Nephron (organoid): ENCODE results near the gene FOLR2.
"Not testable (repeated sequence)": the region's sequence is repeated elsewhere in the genome, so short reads cannot be mapped to it uniquely, and the experiment has no call there.

Experiments used
- H3K27ac Mint-ChIP-seq, 3 experiments: 2 replicates each; pipeline ENCODE4 v1.8.0; 2020; ENCODE audit warnings: mixed read lengths in 3 of 3, mild to moderate bottlenecking in 2 of 3, moderate library complexity in 1 of 3
- H3K27me3 Mint-ChIP-seq: 2 replicates; pipeline ENCODE4 v1.8.0; 2021; ENCODE audit warnings: low read depth, mild to moderate bottlenecking, moderate library complexity, mixed read lengths
- H3K36me3 Mint-ChIP-seq: 2 replicates; pipeline ENCODE4 v1.8.0; 2020; ENCODE audit warnings: low read depth, mixed read lengths
- H3K4me1 Mint-ChIP-seq: 2 replicates; pipeline ENCODE4 v1.8.0; 2020; ENCODE audit warnings: mixed read lengths
- H3K4me3 Mint-ChIP-seq, 3 experiments: 2 replicates each; pipeline ENCODE4 v1.8.0; 2020; ENCODE audit warnings: mild to moderate bottlenecking in 3 of 3, mixed read lengths in 3 of 3, moderate library complexity in 2 of 3
- H3K9me3 Mint-ChIP-seq: 2 replicates; pipeline ENCODE4 v1.8.0; 2020; ENCODE audit warnings: mixed read lengths
- CTCF ChIP-seq, 3 experiments: fragments of 200-600 bp; sonication (generic); IDR thresholded peaks; one replicate each; pipeline ENCODE4 v1.5.0; 2021; ENCODE audit warnings: antibody characterized with exemption in 3 of 3; ENCODE audit not compliant: unreplicated experiment in 3 of 3

Gene FOLR2

GRCh38 chr11:72190631-72191071 is 25.9 kb upstream of the FOLR2 start:
- no peak for TF ChIP-seq CTCF (IDR thresholded peaks at IDR 0.05; ENCODE audit: unreplicated experiment in 3 of 3)
- Mint-ChIP-seq H3K4me1 (peaks cover 36% of the 10 kb centered on the region), H3K27me3 (peaks cover 3% of the 10 kb centered on the region), H3K36me3 (no peaks in the 10 kb centered on the region), H3K4me3 (no peak overlapping the region), H3K27ac (peak overlapping the region; percentile 44 to 78 (median 57)), H3K9me3 (no peaks in the 10 kb centered on the region)

- H3K4me3 Mint-ChIP-seq: peak within 1 kb of the TSS in 2 of 3 experiments; percentile 18 to 36
- H3K27me3 Mint-ChIP-seq: peaks cover 3% of the 10 kb centered on the region
- H3K27ac Mint-ChIP-seq: peak within 1 kb of the TSS; percentile 63 to 78 (median 71)
- no peak for TF ChIP-seq CTCF (IDR thresholded peaks at IDR 0.05; ENCODE audit: unreplicated experiment in 3 of 3)
- no peaks in the 10 kb centered on the region for H3K9me3 Mint-ChIP-seq
- peaks cover 36% of the 10 kb centered on the region for H3K4me1 Mint-ChIP-seq
- no peaks in the 10 kb centered on the region for H3K36me3 Mint-ChIP-seq
Observed at GRCh38 chr11:72191961-72192381, 24.6 kb upstream of the FOLR2 start, which contains the start of gene FOLR1. Gene FOLR1, plus strand, starts transcription at chr11:72192140. Its CDS starts 34 bp downstream, at chr11:72192174.

GRCh38 chr11:72195518-72196270 is 20.9 kb upstream of the FOLR2 start:
- H3K4me3 Mint-ChIP-seq: no peak overlapping the region
- H3K9me3 Mint-ChIP-seq: no peaks in the 10 kb centered on the region
- no peak for TF ChIP-seq CTCF (IDR thresholded peaks at IDR 0.05; ENCODE audit: unreplicated experiment in 3 of 3)
- H3K27me3 Mint-ChIP-seq: no peaks in the 10 kb centered on the region
- peak overlapping the region in 1 of 3 experiments; percentile 20 for H3K27ac Mint-ChIP-seq
- no peaks in the 10 kb centered on the region for H3K36me3 Mint-ChIP-seq
- peaks cover 15% of the 10 kb centered on the region for H3K4me1 Mint-ChIP-seq

GRCh38 chr11:72201445-72201844 is 15.1 kb upstream of the FOLR2 start:
- H3K9me3 Mint-ChIP-seq, H3K27ac Mint-ChIP-seq, H3K27me3 Mint-ChIP-seq, H3K36me3 Mint-ChIP-seq, H3K4me3 Mint-ChIP-seq, H3K4me1 Mint-ChIP-seq: not testable (repeated sequence)

GRCh38 chr11:72202571-72202970 is 14.0 kb upstream of the FOLR2 start:
- no peak for TF ChIP-seq CTCF (IDR thresholded peaks at IDR 0.05; ENCODE audit: unreplicated experiment in 3 of 3)
- H3K4me3 Mint-ChIP-seq: no peak overlapping the region
- no peaks in the 10 kb centered on the region for H3K36me3 Mint-ChIP-seq
- no peaks in the 10 kb centered on the region for H3K9me3 Mint-ChIP-seq
- no peak overlapping the region for H3K27ac Mint-ChIP-seq
- H3K4me1 Mint-ChIP-seq: peaks cover 4% of the 10 kb centered on the region
- peaks cover 4% of the 10 kb centered on the region for H3K27me3 Mint-ChIP-seq

- no peaks in the 10 kb centered on the region for H3K9me3 Mint-ChIP-seq
- no peaks in the 10 kb centered on the region for H3K36me3 Mint-ChIP-seq
- H3K4me1 Mint-ChIP-seq: peaks cover 4% of the 10 kb centered on the region
- TF ChIP-seq CTCF (IDR thresholded peaks at IDR 0.05; ENCODE audit: unreplicated experiment in 3 of 3): no peak
- H3K27ac Mint-ChIP-seq: no peak overlapping the region
- H3K4me3 Mint-ChIP-seq: no peak overlapping the region
- peaks cover 4% of the 10 kb centered on the region for H3K27me3 Mint-ChIP-seq
Observed at GRCh38 chr11:72203163-72203562, 13.4 kb upstream of the FOLR2 start.
